SK-N-SH treated with all-trans-retinoic acid at 6 μM for 48 hours (cell line): ENCODE results near the gene KRTAP5-6.

Experiments
- ARNTL ChIP-seq: fragments of 450-650 bp; formaldehyde crosslinking; IDR thresholded peaks from 2 replicates; pipeline ENCODE4 v1.5.0; 2020; ENCODE audit warnings: low read depth, mild to moderate bottlenecking, moderate library complexity, borderline replicate concordance
- BACH2 ChIP-seq: fragments of 250-450 bp; sonication (Bioruptor Pico); IDR thresholded peaks from 2 replicates; pipeline ENCODE4 v1.9.0; 2021; ENCODE audit warnings: mild to moderate bottlenecking, borderline replicate concordance
- CSRNP3 ChIP-seq: fragments of 250-450 bp; sonication (Bioruptor Pico); IDR thresholded peaks from 2 replicates; pipeline ENCODE4 v1.5.1; 2021; ENCODE audit warnings: mild to moderate bottlenecking, moderate library complexity
- ISL1 ChIP-seq: fragments of 250-450 bp; sonication (Bioruptor Pico); IDR thresholded peaks from 2 replicates; pipeline ENCODE4 v2.1.2; 2022; ENCODE audit warnings: mild to moderate bottlenecking, moderate library complexity
- OSR1 ChIP-seq: fragments of 250-450 bp; sonication (Bioruptor Pico); IDR thresholded peaks from 2 replicates; pipeline ENCODE4 v1.8.0; 2022; ENCODE audit warnings: moderate library complexity, mild to moderate bottlenecking, inconsistent platforms
- PATZ1 ChIP-seq: fragments of 250-450 bp; sonication (Bioruptor Pico); IDR thresholded peaks from 2 replicates; pipeline ENCODE4 v1.8.0; 2020; ENCODE audit warnings: mild to moderate bottlenecking, moderate library complexity, borderline replicate concordance
- POU6F1 ChIP-seq: fragments of 250-450 bp; sonication (Bioruptor Pico); IDR thresholded peaks from 2 replicates; pipeline ENCODE4 v1.8.0; 2021; ENCODE audit warnings: low read depth, mild to moderate bottlenecking, moderate library complexity, borderline replicate concordance
- TCF4 ChIP-seq: fragments of 250-450 bp; sonication (Bioruptor Pico); IDR thresholded peaks from 2 replicates; pipeline ENCODE4 v1.8.0; 2021; ENCODE audit warnings: mild to moderate bottlenecking, moderate library complexity, borderline replicate concordance
- TOX ChIP-seq: fragments of 250-450 bp; sonication (Bioruptor Pico); IDR thresholded peaks from 2 replicates; pipeline ENCODE4 v1.8.0; 2021; ENCODE audit warnings: mild to moderate bottlenecking, moderate library complexity, borderline replicate concordance
- ZC3H10 ChIP-seq: fragments of 250-450 bp; sonication (Bioruptor Pico); IDR thresholded peaks from 2 replicates; pipeline ENCODE4 v1.5.1; 2021; ENCODE audit warnings: mild to moderate bottlenecking, moderate library complexity
- ZFP3 ChIP-seq: fragments of 250-450 bp; sonication (Bioruptor Pico); IDR thresholded peaks from 2 replicates; pipeline ENCODE4 v1.5.0; 2020; ENCODE audit warnings: mild to moderate bottlenecking, moderate library complexity
- ZFP30 ChIP-seq: fragments of 450-650 bp; formaldehyde crosslinking; IDR thresholded peaks from 2 replicates; pipeline ENCODE4 v1.5.0; 2022; ENCODE audit warnings: mild to moderate bottlenecking, moderate library complexity
- ZNF70 ChIP-seq: fragments of 450-650 bp; formaldehyde crosslinking; IDR thresholded peaks from 2 replicates; pipeline ENCODE4 v1.5.0; 2020; ENCODE audit warnings: mild to moderate bottlenecking, moderate library complexity
- ZNF8 ChIP-seq: fragments of 450-650 bp; formaldehyde crosslinking; IDR thresholded peaks from 2 replicates; pipeline ENCODE4 v1.5.0; 2020; ENCODE audit warnings: mild to moderate bottlenecking, moderate library complexity

GRCh38 chr11:1691026-1691877 is 5.7 kb upstream of the KRTAP5-6 start:
- no peak for TF ChIP-seq ZFP3 (CRISPR knock-in tag)
- TF ChIP-seq POU6F1 (CRISPR knock-in tag) = no peak
- TF ChIP-seq OSR1 (CRISPR knock-in tag) = no peak
- no peak for TF ChIP-seq ZC3H10 (CRISPR knock-in tag)
- no peak for TF ChIP-seq ARNTL
- TF ChIP-seq CSRNP3 = no peak
- no peak for TF ChIP-seq ISL1 (CRISPR knock-in tag)
- no peak for TF ChIP-seq TOX (CRISPR knock-in tag)
- TF ChIP-seq ZFP30 = no peak
- TF ChIP-seq PATZ1 (CRISPR knock-in tag) = no peak
- TF ChIP-seq ZNF8 (CRISPR knock-in tag) = no peak
- TF ChIP-seq TCF4 (CRISPR knock-in tag) = no peak
- no peak for TF ChIP-seq ZNF70 (CRISPR knock-in tag)
- TF ChIP-seq BACH2 (CRISPR knock-in tag) = no peak
